CD4-positive, alpha-beta T cell treated with Interleukin-4 for 1 hour (primary cell): Measurements from ENCODE around the gene S1PR1.
A peak's percentile ranks its signal among the peaks of the same experiment; 100 is the strongest.

ENCODE experiments used
- DNase-seq, 2 donors: peaks; one replicate each; pipeline ENCODE4 v3.0.0-alpha.2; 2020 to 2022

Gene S1PR1

DNA sequence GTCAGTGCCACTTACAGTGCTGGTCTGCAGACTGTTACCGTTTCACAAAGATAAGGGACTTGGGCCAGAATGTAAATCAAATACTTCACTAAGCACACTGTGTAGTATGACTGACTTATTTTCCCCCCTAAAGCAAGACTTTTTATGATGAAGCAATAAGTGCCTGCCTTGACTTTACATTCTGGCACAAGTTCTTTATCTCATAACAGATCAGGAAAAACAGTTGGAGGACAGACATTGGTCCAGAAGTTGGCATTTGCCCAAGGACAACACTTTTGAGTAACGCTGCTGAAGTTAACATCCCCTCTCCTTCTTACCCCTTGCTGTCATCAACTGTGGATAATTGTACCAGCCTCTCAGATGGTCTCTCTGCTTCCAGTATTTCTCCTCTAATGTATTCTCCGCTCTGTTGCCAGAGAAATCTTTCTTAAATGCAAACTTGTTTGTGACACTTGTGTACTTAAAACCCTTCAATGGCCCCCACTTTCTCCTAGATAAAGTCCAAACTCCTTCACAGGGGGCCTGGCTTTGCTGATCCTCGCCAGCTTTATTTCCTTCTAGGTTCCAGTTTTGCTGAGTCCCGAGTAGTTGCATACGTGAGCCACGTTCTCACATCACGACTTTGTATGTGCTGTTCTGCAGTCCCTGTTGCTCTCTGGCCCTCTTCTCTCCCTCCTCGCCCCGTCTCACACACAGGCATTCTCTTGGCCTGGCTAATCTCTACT is 45.7 kb downstream of the S1PR1 start:
- DNase-seq = no peak

DNA sequence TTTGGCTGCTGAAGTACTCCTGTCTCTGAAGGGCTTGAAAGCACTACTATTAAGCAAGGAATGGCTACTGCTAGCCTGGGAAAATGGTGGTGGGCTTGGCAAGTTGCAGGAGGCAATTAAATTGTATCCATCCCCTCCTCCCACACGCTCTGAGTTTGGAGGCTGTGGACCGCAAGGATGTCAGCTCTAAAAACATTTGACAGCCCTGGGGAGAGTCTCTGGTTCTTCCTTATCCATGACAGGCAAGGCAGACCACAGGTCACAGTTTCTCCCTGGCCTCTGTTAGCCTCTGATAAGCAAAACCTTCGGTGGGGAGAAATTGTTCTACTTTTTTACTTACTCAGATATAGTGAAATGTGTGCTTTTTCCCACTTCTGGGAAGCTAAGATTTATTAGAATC is 46.6 kb downstream of the S1PR1 start:
- DNase-seq = no peak

DNA sequence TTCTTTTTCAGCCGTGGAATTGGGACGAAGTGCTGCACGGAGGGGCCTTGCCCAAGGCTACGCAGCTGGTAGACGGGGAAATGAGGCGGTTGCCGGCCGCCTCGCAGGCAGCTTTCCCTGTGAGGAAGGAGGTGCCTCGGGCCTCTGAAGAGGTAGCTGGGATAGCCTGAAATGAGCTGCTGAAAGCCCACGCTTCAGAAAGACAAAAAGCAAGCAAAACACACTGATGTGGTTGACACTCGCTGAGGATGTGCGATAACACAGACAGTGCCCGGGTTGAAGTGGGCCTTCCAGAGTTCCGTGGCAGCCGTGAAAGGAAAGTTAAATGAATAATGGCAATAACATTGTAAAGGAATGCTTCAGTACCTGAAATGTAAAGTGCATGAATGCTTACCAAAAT is 47.2 kb downstream of the S1PR1 start:
- DNase-seq = peak; percentile 54 to 57

DNA sequence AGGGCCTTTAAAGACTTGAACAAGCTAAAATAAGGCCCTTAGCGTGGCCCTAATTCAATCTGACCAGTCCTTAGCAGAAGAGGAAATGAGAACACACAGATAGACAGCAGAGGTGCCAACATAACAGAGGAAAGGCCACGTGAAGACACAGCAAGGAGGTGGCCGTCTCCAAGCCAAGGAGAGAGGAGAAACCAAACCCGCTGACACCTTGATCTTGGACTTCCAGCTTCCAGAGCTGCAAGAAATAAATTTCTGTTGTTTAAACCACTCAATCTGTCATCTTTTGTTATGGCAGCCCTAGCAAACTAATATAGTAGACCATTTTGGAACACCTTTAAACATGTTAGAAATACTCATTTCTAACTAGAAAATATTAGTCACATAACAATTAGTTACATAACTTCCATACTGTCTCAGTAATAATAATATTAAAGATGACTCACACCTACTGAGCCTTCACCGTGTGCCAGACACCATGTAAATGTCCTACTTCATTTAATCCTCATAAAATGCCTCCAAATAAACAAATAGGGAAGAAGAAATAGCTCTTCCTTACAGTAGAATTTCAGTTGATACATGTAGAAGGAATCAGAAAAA is 47.9 kb downstream of the S1PR1 start:
- no peak for DNase-seq

DNA sequence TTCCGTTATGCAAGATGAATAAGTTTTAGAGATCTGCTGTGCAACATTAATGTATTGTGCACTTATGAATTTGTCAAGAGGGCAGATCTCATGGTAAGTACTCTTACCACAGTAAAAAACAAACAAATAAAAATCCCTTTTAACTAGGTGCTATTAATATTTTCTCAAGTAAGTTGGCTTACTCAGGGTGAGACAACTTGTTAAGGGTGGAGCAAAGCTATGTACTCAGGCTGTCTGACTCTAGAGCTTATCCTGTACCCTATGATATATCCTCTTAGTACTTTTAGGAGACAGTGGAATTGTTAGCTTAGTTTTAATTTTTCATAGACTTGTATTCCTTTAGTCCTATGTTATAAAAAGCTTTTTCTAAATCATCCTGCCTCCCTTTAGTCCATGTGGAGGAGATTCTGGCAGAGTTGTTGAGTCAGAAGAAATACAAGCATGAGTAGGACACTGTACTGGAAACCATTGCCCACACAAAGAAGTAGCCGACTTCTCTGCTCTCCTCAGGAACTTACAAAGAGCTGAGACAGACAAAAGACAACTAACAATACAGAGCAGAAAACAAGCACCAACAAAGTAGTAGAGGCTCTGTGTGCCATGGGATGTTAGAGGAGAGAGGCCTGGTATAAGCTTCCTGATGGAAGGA is 49.2 kb downstream of the S1PR1 start:
- no peak for DNase-seq

DNA sequence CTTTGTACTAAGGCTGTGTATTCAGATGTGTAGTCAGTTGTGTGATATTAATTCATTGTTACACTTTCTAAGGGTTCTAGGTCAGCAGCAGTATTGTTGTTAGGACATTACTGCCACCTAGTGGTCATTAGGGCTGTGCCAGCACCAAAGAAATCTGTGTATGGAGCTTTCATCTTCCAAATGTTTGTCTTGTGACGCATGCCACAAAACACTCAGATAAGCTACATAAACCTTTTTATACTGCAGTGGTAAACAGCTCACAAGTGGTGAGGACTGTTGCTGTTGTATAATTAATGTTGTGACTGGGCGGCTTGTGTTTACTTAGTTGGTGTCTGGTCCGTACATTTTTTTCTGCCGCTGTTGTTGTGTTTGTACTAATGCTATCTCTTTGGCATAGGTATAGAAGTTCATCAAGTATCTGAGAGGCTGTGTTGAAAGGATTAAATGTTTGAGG is 51.7 kb downstream of the S1PR1 start:
- peak; percentile 83 to 87 for DNase-seq

DNA sequence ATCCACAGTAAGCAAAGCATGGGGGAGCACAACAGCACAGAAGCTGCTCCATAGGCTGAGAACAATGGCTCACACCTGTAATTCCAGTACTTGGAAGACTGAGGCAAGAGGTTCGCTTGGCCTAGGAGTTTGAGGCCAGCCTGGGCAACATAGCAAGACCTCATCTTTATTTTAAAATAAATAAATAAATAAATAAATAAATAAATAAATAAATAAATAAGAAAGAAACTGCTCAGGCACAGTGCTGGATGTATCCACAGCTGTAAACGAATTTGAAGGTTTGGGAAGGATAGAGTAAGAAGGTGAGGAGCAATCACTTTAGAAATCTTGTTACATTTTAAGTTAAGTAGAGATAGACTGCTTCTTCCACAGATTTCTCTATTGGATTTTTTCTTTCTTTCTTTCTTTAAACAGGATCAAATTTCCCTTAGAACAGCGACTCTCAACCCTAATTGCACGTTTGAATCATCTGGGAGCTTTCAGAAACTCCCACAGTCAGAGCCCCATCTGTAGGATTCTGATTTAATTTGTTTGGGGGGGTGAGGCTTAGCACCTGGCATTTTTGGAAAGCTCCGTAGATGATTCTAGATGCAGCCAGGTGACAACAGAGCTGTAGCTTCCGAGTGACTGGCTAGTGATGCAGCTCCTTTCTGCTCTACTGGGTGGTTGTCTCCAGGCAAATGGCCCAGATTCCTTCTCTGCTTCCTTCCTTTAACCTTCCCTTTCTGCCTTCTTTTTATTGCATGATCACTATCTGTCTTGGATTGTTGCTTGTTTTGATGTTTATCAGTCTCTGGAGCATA is 53.5 kb downstream of the S1PR1 start:
- DNase-seq = no peak
